Measurements from ENCODE around the gene RIPPLY3. TPM values are rescaled to one million over a fixed set of nuclear protein-coding genes. Genes with fewer than 3 reads are reported as not detected.

The RIPPLY3 gene
- total and polyA plus RNA-seq, 2 donors (not counting 1 experiment from before 2014, with no cell fraction given): not detected

GRCh38 chr21:37041706-37042271 is 35.3 kb downstream of the RIPPLY3 start:
- H3K4me1 Mint-ChIP-seq: peaks cover 8% of the 10 kb centered on the region
- Histone ChIP-seq H3K4me2 (replicated peaks; ENCODE audit: low read depth, low read length, poor library complexity, severe bottlenecking) (no peak overlapping the region), H3K79me2 (ENCODE audit: control insufficient read depth, insufficient read depth, low read length) (no peaks in the 10 kb centered on the region), H3K27ac (ENCODE audit: low read length in 2 of 2) (no peak overlapping the region), H3K4me3 (ENCODE audit: control extremely low read depth in 1 of 5, extremely low read depth in 1 of 5, insufficient read depth in 1 of 5, low read depth in 2 of 5, low read length in 4 of 5) (no peak overlapping the region), H3K9ac (ENCODE audit: low read length) (no peak overlapping the region), H3K27me3 (replicated peaks in 1 of 4; ENCODE audit: control extremely low read depth in 1 of 4, control insufficient read depth in 3 of 4, insufficient read depth in 4 of 4, low read length in 3 of 4) (peaks cover 0 to 6% (median 2%) of the 10 kb centered on the region in 4 experiments), H3K36me3 (replicated peaks in 1 of 2; ENCODE audit: control extremely low read depth in 1 of 2, control insufficient read depth in 1 of 2, extremely low read depth in 1 of 2, insufficient read depth in 2 of 2, low read length in 1 of 2) (no peaks in the 10 kb centered on the region), H4K20me1 (ENCODE audit: control insufficient read depth, insufficient read depth, low read length, poor library complexity, severe bottlenecking) (no peaks in the 10 kb centered on the region), H3K9me3 (ENCODE audit: control extremely low read depth in 1 of 3, control insufficient read depth in 2 of 3, insufficient read depth in 1 of 3, low read length in 2 of 3) (no peaks in the 10 kb centered on the region), H2AFZ (ENCODE audit: insufficient read depth, low read depth, low read length, poor library complexity, severe bottlenecking) (no peak overlapping the region), H3K4me1 (ENCODE audit: control insufficient read depth in 2 of 2, insufficient read depth in 2 of 2, low read length in 2 of 2) (peaks cover 8 to 9% of the 10 kb centered on the region in 2 donors)
- POLR2A ChIA-PET: no interaction called here
- CTCF ChIA-PET: interaction anchor here (1.2 kb wide), 1 partner anchor 32 kb away, joined by 3 read pairs; no protein-coding TSS in a partner anchor
- WGBS (ENCODE audit: insufficient coverage): 92% methylated on average over 4 of the region's 4 CpGs
- H3K4me3 Mint-ChIP-seq: no peak overlapping the region
- ATAC-seq (ENCODE audit: low read depth) (no peak), DNase-seq (no peak)
- H3K9me3 Mint-ChIP-seq (ENCODE audit: insufficient read depth): no peaks in the 10 kb centered on the region
- H3K27ac Mint-ChIP-seq: no peak overlapping the region
- TF ChIP-seq EZH2 (IDR thresholded peaks at IDR 0.05; ENCODE audit: borderline replicate concordance, insufficient read depth, low read depth, low read length, poor library complexity, severe bottlenecking) (no peak), CTCF (IDR thresholded peaks at IDR 0.05) (no peak)
- H3K27me3 Mint-ChIP-seq: peaks cover 6% of the 10 kb centered on the region
- intact Hi-C loops (cut with micrococcal nuclease): no loop called here

GRCh38 chr21:37043818-37044217 is 37.3 kb downstream of the RIPPLY3 start:
- Histone ChIP-seq H3K9ac (ENCODE audit: low read length) (no peak overlapping the region), H3K27me3 (replicated peaks in 1 of 4; ENCODE audit: control extremely low read depth in 1 of 4, control insufficient read depth in 3 of 4, insufficient read depth in 4 of 4, low read length in 3 of 4) (peaks cover 0 to 6% (median 2%) of the 10 kb centered on the region in 4 experiments), H3K9me3 (ENCODE audit: control extremely low read depth in 1 of 3, control insufficient read depth in 2 of 3, insufficient read depth in 1 of 3, low read length in 2 of 3) (no peaks in the 10 kb centered on the region), H3K4me1 (ENCODE audit: control insufficient read depth in 2 of 2, insufficient read depth in 2 of 2, low read length in 2 of 2) (peaks cover 8 to 9% of the 10 kb centered on the region in 2 donors), H4K20me1 (ENCODE audit: control insufficient read depth, insufficient read depth, low read length, poor library complexity, severe bottlenecking) (no peaks in the 10 kb centered on the region), H3K79me2 (ENCODE audit: control insufficient read depth, insufficient read depth, low read length) (no peaks in the 10 kb centered on the region), H3K4me2 (replicated peaks; ENCODE audit: low read depth, low read length, poor library complexity, severe bottlenecking) (no peak overlapping the region), H3K36me3 (replicated peaks in 1 of 2; ENCODE audit: control extremely low read depth in 1 of 2, control insufficient read depth in 1 of 2, extremely low read depth in 1 of 2, insufficient read depth in 2 of 2, low read length in 1 of 2) (no peaks in the 10 kb centered on the region), H2AFZ (ENCODE audit: insufficient read depth, low read depth, low read length, poor library complexity, severe bottlenecking) (no peak overlapping the region), H3K27ac (ENCODE audit: low read length in 2 of 2) (no peak overlapping the region), H3K4me3 (ENCODE audit: control extremely low read depth in 1 of 5, extremely low read depth in 1 of 5, insufficient read depth in 1 of 5, low read depth in 2 of 5, low read length in 4 of 5) (no peak overlapping the region)
- CTCF ChIA-PET: no interaction called here
- Mint-ChIP-seq H3K9me3 (ENCODE audit: insufficient read depth) (no peaks in the 10 kb centered on the region), H3K4me1 (peaks cover 8% of the 10 kb centered on the region), H3K4me3 (no peak overlapping the region), H3K27me3 (peaks cover 18% of the 10 kb centered on the region), H3K27ac (no peak overlapping the region)
- TF ChIP-seq EZH2 (IDR thresholded peaks at IDR 0.05; ENCODE audit: borderline replicate concordance, insufficient read depth, low read depth, low read length, poor library complexity, severe bottlenecking) (no peak), CTCF (IDR thresholded peaks at IDR 0.05) (no peak)
- no peak for ATAC-seq (ENCODE audit: low read depth)
- intact Hi-C loops (cut with micrococcal nuclease): no loop called here
- 83% methylated on average over 6 of the region's 6 CpGs for WGBS (ENCODE audit: insufficient coverage)
- POLR2A ChIA-PET: no interaction called here
- no peak for DNase-seq
